OCI-LY1 (cell line): ENCODE results near the gene HEYL.

ENCODE experiments used
- H2AFZ ChIP-seq: fragments of 200-600 bp; sonication (generic), shearing (Covaris generic); 2 replicates; pipeline ENCODE4 v1.6.0; 2014; ENCODE audit warnings: antibody characterized with exemption, mild to moderate bottlenecking, low read length
- H3F3A ChIP-seq: fragments of 200-600 bp; sonication (generic), shearing (Covaris generic); 2 replicates; pipeline ENCODE4 v1.6.0; 2014; ENCODE audit warnings: mild to moderate bottlenecking, antibody characterized with exemption, low read length, moderate library complexity; ENCODE audit not compliant: insufficient read depth
- H3K27ac ChIP-seq: fragments of 200-600 bp; sonication (generic); 2 replicates; pipeline ENCODE4 v1.5.1; 2014; ENCODE audit warnings: low read length, mixed run types, mild to moderate bottlenecking, low read depth; ENCODE audit not compliant: poor library complexity, severe bottlenecking
- H3K27me3 ChIP-seq: fragments of 200-600 bp; sonication (generic); 2 replicates; pipeline ENCODE4 v1.6.0; 2014; ENCODE audit warnings: antibody characterized with exemption, mild to moderate bottlenecking, low read length, moderate library complexity; ENCODE audit not compliant: insufficient read depth
- H3K36me3 ChIP-seq: fragments of 200-600 bp; sonication (generic); 2 replicates; pipeline ENCODE4 v1.6.1; 2014; ENCODE audit warnings: mild to moderate bottlenecking, antibody characterized with exemption, low read length, moderate library complexity, mixed read lengths; ENCODE audit not compliant: insufficient read depth
- H3K4me1 ChIP-seq: fragments of 200-600 bp; sonication (generic); 2 replicates; pipeline ENCODE4 v1.5.1; 2014; ENCODE audit warnings: mild to moderate bottlenecking, low read length, moderate library complexity; ENCODE audit not compliant: insufficient read depth, severe bottlenecking
- H3K4me2 ChIP-seq: fragments of 200-600 bp; sonication (generic), shearing (Covaris generic); 2 replicates; pipeline ENCODE4 v1.6.1; 2014; ENCODE audit warnings: low read length
- H3K4me3 ChIP-seq: fragments of 200-600 bp; sonication (generic); 2 replicates; pipeline ENCODE4 v1.5.1; 2014; ENCODE audit warnings: low read length, low read depth, mild to moderate bottlenecking, mixed read lengths; ENCODE audit not compliant: poor library complexity, severe bottlenecking
- H3K79me2 ChIP-seq: fragments of 200-600 bp; shearing (Covaris generic); 2 replicates; pipeline ENCODE4 v1.6.1; 2016; ENCODE audit warnings: mixed run types, low read length, mixed read lengths; ENCODE audit not compliant: insufficient read depth
- H3K9ac ChIP-seq: fragments of 200-600 bp; sonication (generic), shearing (Covaris generic); 2 replicates; pipeline ENCODE4 v1.6.1; 2014; ENCODE audit warnings: mild to moderate bottlenecking, low read length, mixed read lengths
- H3K9me2 ChIP-seq: fragments of 200-600 bp; sonication (generic), shearing (Covaris generic); 2 replicates; pipeline ENCODE4 v1.6.1; 2014; ENCODE audit warnings: low read depth, mild to moderate bottlenecking, low read length, mixed read lengths
- H3K9me3 ChIP-seq: fragments of 200-600 bp; shearing (Covaris generic); 2 replicates; pipeline ENCODE4 v1.6.1; 2014; ENCODE audit warnings: low read length, mixed read lengths
- H4K20me1 ChIP-seq: fragments of 200-600 bp; sonication (generic), shearing (Covaris generic); 2 replicates; pipeline ENCODE4 v1.6.0; 2016; ENCODE audit warnings: mild to moderate bottlenecking, low read length; ENCODE audit not compliant: insufficient read depth
- EZH2 ChIP-seq: fragments of 200-600 bp; sonication (generic), shearing (Covaris generic); IDR thresholded peaks from 2 replicates; pipeline ENCODE4 v1.8.0; 2017; ENCODE audit warnings: borderline replicate concordance, mixed run types, mild to moderate bottlenecking, antibody characterized with exemption, low read length, moderate library complexity, mixed read lengths
- TF ChIP-seq, protein P1 (sequence below): fragments of 200-600 bp; sonication (generic), shearing (Covaris generic); IDR thresholded peaks from 2 replicates; pipeline ENCODE4 v1.5.1; 2017; ENCODE audit warnings: mild to moderate bottlenecking, antibody characterized with exemption, low read length, moderate library complexity, mixed read lengths

HEYL gene

DNA sequence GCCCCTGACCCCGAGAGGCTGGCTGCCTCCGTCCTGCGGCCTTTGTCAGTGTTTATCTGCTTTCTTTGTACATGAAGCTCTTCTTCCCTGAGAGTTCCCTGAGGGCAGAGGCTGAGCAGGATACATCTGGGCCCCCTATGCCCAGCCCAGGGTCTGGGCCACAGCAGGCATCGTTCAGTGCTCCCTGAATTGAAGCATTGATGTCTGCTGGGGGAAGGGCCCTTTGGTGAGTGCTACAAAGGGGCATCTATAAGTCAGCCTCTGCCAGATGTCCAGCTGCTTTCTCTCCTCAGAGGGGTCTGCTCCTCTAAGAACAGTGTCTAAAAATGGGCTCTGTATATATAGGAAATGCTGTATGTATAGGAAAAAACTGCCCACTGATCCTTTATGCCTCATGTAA is 2.1 kb downstream of the HEYL start:
- Histone ChIP-seq H3K27me3 (no peaks in the 10 kb centered on the region), H4K20me1 (no peaks in the 10 kb centered on the region), H2AFZ (no peak overlapping the region), H3K4me1 (peaks cover 6% of the 10 kb centered on the region), H3K9ac (no peak overlapping the region), H3K4me3 (no peak overlapping the region), H3K9me2 (no peaks in the 10 kb centered on the region), H3F3A (no peaks in the 10 kb centered on the region), H3K27ac (no peak overlapping the region), H3K4me2 (no peak overlapping the region), H3K79me2 (no peaks in the 10 kb centered on the region), H3K36me3 (no peaks in the 10 kb centered on the region), H3K9me3 (no peaks in the 10 kb centered on the region)
- TF ChIP-seq EZH2: no peak
- TF ChIP-seq, protein P1, sequence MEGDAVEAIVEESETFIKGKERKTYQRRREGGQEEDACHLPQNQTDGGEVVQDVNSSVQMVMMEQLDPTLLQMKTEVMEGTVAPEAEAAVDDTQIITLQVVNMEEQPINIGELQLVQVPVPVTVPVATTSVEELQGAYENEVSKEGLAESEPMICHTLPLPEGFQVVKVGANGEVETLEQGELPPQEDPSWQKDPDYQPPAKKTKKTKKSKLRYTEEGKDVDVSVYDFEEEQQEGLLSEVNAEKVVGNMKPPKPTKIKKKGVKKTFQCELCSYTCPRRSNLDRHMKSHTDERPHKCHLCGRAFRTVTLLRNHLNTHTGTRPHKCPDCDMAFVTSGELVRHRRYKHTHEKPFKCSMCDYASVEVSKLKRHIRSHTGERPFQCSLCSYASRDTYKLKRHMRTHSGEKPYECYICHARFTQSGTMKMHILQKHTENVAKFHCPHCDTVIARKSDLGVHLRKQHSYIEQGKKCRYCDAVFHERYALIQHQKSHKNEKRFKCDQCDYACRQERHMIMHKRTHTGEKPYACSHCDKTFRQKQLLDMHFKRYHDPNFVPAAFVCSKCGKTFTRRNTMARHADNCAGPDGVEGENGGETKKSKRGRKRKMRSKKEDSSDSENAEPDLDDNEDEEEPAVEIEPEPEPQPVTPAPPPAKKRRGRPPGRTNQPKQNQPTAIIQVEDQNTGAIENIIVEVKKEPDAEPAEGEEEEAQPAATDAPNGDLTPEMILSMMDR: no peak

- no peak overlapping the region for H3K9ac ChIP-seq
- H3K27ac ChIP-seq: no peak overlapping the region
- H3K9me3 ChIP-seq: no peaks in the 10 kb centered on the region
- H3K79me2 ChIP-seq: no peaks in the 10 kb centered on the region
- H3K27me3 ChIP-seq: no peaks in the 10 kb centered on the region
- H3K4me2 ChIP-seq: no peak overlapping the region
- no peak overlapping the region for H2AFZ ChIP-seq
- H3K9me2 ChIP-seq: no peaks in the 10 kb centered on the region
- no peak overlapping the region for H3K4me3 ChIP-seq
- H4K20me1 ChIP-seq: no peaks in the 10 kb centered on the region
- no peaks in the 10 kb centered on the region for H3K36me3 ChIP-seq
- peaks cover 6% of the 10 kb centered on the region for H3K4me1 ChIP-seq
- TF ChIP-seq, protein P1: no peak
- TF ChIP-seq EZH2: no peak
- no peaks in the 10 kb centered on the region for H3F3A ChIP-seq
Measured at GRCh38 chr1:39635871-39636210, 3.6 kb downstream of the HEYL start.

GRCh38 chr1:39635205-39635870 is 4.1 kb downstream of the HEYL start:
- Histone ChIP-seq H3K9ac (no peak overlapping the region), H2AFZ (no peak overlapping the region), H3K4me3 (no peak overlapping the region), H3K9me2 (no peaks in the 10 kb centered on the region), H3K36me3 (no peaks in the 10 kb centered on the region), H3K27ac (no peak overlapping the region), H3F3A (no peaks in the 10 kb centered on the region), H3K9me3 (no peaks in the 10 kb centered on the region), H3K79me2 (no peaks in the 10 kb centered on the region), H3K27me3 (no peaks in the 10 kb centered on the region), H4K20me1 (no peaks in the 10 kb centered on the region), H3K4me2 (no peak overlapping the region), H3K4me1 (peaks cover 6% of the 10 kb centered on the region)
- TF ChIP-seq EZH2: no peak
- TF ChIP-seq, protein P1: no peak
